Mucosa of descending colon (tissue), 3 donors: ENCODE results near the gene SLC26A8. TPM values are rescaled to one million over a fixed set of nuclear protein-coding genes. Genes with fewer than 3 reads are reported as not detected.
A peak's percentile ranks its signal among the peaks of the same experiment; 100 is the strongest.
"Not testable (repeated sequence)": the region's sequence is repeated elsewhere in the genome, so short reads cannot be mapped to it uniquely, and the experiment has no call there.

Source experiments
- ATAC-seq: fragments of 200-7000 bp; cut with Tn5 transposase; one replicate; pipeline ENCODE4 v1.9.1; 2020; ENCODE audit warnings: mild to moderate bottlenecking, moderate library complexity
- DNase-seq, 3 donors: peaks; one replicate each; pipeline ENCODE4 v3.0.0-alpha.2; 2020
- H3K36me3 ChIP-seq: fragments of 200-600 bp; one replicate; pipeline ENCODE4 v1.8.0; 2021; ENCODE audit warnings: low read depth, mild to moderate bottlenecking
- H3K4me1 ChIP-seq: fragments of 200-600 bp; one replicate; pipeline ENCODE4 v1.8.0; 2021; ENCODE audit warnings: low read depth, mild to moderate bottlenecking
- H3K4me3 ChIP-seq: fragments of 200-600 bp; one replicate; pipeline ENCODE4 v1.8.0; 2021; ENCODE audit warnings: mild to moderate bottlenecking
- H3K9me3 ChIP-seq: fragments of 200-600 bp; one replicate; pipeline ENCODE4 v1.8.0; 2021; ENCODE audit warnings: mild to moderate bottlenecking
- CTCF ChIP-seq: fragments of 200-600 bp; IDR thresholded peaks from one replicate; pipeline ENCODE4 v1.8.0; 2022; ENCODE audit warnings: antibody characterized with exemption, mild to moderate bottlenecking
- intact Hi-C, 2 donors: fragments of 100-400 bp; cut with DNase I in 1 of 2; cut with micrococcal nuclease in 1 of 2; formaldehyde crosslinking; loops; one replicate each; pipeline versions ENCODE4 v1.11.0 to v1.11.1; 2022; cut with DNase I, micrococcal nuclease
- total RNA-seq, 3 donors: library from RNA; stranded (reverse); fragmentation: NEBNext Ultra II Directional in 2 of 3; extraction: Animal tissue kit (Norgen Biotek cat#: 25700) in 2 of 3; gene quantifications; one replicate each; pipeline versions ENCODE4 v1.2.1 to v1.2.4, GENCODE V29; 2021 to 2023
- donor health status: DM: no; HTN: no; CAD: no; lungs with moderate emphysema.
- donor health status: DM: no; HTN: no; CAD: no.
- donor health status: DM: no; HTN: yes; CAD: no.

Gene SLC26A8
- total RNA-seq, 3 donors from 2014 or later, result 0.28 to 1.0 (median 0.35) TPM

DNA sequence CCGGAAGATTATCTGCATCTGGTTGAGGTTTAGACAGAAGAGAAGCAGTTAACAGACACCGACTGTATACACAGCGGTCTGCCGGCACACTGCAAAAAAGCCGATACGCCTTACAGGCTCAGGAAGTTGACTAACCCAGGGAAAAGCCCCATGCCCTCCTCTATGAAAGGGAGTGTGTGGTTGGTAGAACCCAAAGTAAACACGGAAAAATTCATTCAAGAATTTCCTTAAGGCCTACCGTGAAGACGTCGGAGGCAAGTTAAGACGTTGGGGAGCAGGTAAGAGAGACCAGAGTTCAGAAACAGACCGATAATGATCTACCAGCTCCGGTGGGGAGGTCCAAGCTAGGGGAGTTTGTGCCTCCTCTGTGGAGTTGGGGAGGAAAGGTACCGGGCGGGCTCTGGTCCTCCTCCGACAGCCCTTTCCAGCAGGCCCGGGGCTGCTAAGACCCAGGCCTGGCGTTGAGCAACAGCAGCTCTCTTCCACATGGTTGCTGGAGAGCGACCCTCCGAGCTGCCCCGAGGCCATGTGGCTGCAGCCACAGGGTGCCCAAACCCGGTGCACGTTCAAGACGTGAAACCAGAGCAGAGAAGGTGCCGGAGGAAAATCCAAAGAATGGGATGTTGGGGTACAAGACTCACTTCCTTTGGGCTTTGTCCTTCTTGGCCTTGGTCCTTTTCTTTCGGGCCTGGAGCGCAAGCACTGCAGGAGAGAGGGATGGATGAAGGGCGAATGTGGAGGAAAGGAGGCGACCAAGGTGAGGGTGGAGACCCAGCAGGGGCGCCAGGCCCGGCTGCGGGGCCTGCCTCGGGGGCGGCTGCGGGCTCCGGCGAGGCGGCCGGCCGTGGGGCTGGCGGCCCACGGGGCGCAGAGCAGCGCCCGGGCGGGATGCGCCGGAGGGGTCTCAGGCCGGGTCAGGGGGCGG, 104.4 kb downstream of the SLC26A8 start:
- DNase-seq (peak; percentile 64 to 71 (median 66)), ATAC-seq (peak; percentile 76)
- TF ChIP-seq CTCF, result no peak
- Histone ChIP-seq H3K4me1 (peaks cover 24% of the 10 kb centered on the region), H3K9me3 (no peaks in the 10 kb centered on the region), H3K36me3 (no peaks in the 10 kb centered on the region), H3K4me3 (peak overlapping the region; percentile 72)
- intact Hi-C loops, result no loop called here

DNA sequence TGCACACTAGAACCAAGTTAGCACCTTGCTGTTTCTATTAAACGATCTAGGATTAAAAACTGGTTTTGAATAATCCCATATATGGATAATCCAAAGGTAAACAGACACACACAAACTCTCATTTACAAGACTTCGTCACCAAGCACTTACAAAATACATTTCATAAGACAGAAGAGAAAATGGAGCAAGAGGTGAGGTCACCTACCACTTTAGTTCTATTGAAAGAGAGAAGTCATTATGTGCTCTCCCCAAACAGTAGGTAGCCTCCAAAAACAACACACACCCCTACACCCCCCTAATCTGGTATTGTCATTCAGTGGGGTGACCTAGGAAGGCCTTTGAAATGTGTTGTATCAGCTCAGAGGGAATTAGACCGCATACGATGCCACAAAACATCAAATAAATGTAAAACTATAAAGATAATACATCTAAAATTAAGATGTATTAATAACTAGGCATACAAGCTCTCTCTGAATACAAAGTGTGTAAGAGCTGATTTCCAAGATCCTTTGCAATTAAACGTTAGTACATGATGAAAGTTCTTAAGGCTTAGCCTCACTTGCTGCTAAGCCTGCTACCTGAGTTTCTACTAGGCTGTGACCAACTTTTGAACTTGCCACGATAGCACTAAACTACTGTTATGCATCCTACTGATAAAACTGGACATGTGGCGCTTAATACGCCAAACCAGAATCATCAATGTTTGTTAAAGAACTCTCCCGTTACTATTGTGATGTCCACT, 105.2 kb downstream of the SLC26A8 start:
- ATAC-seq (peak; percentile 2), DNase-seq (no peak)
- Histone ChIP-seq H3K4me3 (no peak overlapping the region), H3K9me3 (no peaks in the 10 kb centered on the region), H3K4me1 (peaks cover 24% of the 10 kb centered on the region), H3K36me3 (no peaks in the 10 kb centered on the region)
- TF ChIP-seq CTCF, result no peak
- intact Hi-C loops, result no loop called here

DNA sequence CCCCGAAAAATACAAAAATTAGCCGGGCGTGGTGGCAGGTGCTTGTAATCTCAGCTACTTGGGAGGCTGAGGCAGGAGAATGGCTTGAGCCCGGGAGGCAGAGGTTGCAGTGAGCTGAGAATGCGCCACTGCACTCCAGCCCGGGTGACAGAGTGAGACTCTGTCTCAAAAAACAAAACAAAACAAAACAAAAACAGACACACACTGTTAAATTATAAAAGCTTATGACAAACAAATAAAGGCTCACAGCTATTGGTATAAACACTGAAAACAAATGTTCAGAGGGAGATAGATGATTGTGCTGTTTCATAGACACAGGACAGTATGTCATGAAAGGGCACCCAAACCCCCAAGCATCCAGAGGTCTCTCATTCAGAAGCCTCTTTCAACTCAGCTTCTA, 107.5 kb downstream of the SLC26A8 start:
- DNase-seq, H3K36me3 ChIP-seq, H3K4me3 ChIP-seq, H3K9me3 ChIP-seq, ATAC-seq, intact Hi-C loops: not testable (repeated sequence)
- peaks cover 20% of the 10 kb centered on the region for H3K4me1 ChIP-seq

- no peaks in the 10 kb centered on the region for H3K36me3 ChIP-seq
- TF ChIP-seq CTCF, result no peak
- intact Hi-C loops, result no loop called here
- ATAC-seq (no peak), DNase-seq (no peak)
- H3K4me1 ChIP-seq, result peaks cover 18% of the 10 kb centered on the region
- H3K4me3 ChIP-seq, result no peak overlapping the region
- no peaks in the 10 kb centered on the region for H3K9me3 ChIP-seq
These were observed 108.4 kb downstream of the SLC26A8 start for GRCh38 chr6:35916056-35916455.

GRCh38 chr6:35914536-35914935, 109.9 kb downstream of the SLC26A8 start:
- H3K9me3 ChIP-seq, result peaks cover 9% of the 10 kb centered on the region
- intact Hi-C loops, result no loop called here
- peaks cover 15% of the 10 kb centered on the region for H3K4me1 ChIP-seq
- DNase-seq (no peak), ATAC-seq (no peak)
- no peak overlapping the region for H3K4me3 ChIP-seq
- TF ChIP-seq CTCF, result no peak
- no peaks in the 10 kb centered on the region for H3K36me3 ChIP-seq
